GM21515 (cell line): ENCODE measurements around the gene GPSM3.
"Not testable (repeated sequence)": the region's sequence is repeated elsewhere in the genome, so short reads cannot be mapped to it uniquely, and the experiment has no call there.

Experiments used
- ATAC-seq: cut with Tn5 transposase; IDR thresholded peaks from one replicate; pipeline ENCODE4 v1.9.1; 2021; ENCODE audit not compliant: unreplicated experiment

GPSM3 gene

GRCh38 chr6:32203426-32204267 lies 11.2 kb upstream of the GPSM3 start:
- ATAC-seq, result no peak

- no peak for ATAC-seq
These were observed 9.7 kb upstream of the GPSM3 start for GRCh38 chr6:32202186-32202585.

GRCh38 chr6:32200711-32201475 lies 8.4 kb upstream of the GPSM3 start:
- ATAC-seq, result no peak

GRCh38 chr6:32198866-32199265 lies 6.4 kb upstream of the GPSM3 start:
- ATAC-seq, result no peak

DNA sequence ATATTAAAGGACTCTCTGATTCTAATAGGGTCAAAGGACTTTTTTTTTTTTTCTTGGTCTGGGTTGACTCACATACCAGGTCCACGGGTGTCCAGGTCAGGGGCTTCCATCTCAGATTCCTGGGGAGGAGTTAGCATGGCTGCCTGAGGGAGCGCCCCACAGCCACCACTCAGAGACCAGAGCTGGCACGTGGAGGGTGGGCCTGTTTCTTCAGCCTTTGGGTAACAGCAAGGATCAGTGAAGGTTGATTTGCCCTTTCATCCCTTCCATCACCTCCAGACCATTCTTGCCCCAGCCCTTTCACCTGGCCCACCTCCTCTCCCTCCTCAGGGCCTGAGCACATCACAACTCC lies 5.9 kb upstream of the GPSM3 start:
- ATAC-seq, result no peak

DNA sequence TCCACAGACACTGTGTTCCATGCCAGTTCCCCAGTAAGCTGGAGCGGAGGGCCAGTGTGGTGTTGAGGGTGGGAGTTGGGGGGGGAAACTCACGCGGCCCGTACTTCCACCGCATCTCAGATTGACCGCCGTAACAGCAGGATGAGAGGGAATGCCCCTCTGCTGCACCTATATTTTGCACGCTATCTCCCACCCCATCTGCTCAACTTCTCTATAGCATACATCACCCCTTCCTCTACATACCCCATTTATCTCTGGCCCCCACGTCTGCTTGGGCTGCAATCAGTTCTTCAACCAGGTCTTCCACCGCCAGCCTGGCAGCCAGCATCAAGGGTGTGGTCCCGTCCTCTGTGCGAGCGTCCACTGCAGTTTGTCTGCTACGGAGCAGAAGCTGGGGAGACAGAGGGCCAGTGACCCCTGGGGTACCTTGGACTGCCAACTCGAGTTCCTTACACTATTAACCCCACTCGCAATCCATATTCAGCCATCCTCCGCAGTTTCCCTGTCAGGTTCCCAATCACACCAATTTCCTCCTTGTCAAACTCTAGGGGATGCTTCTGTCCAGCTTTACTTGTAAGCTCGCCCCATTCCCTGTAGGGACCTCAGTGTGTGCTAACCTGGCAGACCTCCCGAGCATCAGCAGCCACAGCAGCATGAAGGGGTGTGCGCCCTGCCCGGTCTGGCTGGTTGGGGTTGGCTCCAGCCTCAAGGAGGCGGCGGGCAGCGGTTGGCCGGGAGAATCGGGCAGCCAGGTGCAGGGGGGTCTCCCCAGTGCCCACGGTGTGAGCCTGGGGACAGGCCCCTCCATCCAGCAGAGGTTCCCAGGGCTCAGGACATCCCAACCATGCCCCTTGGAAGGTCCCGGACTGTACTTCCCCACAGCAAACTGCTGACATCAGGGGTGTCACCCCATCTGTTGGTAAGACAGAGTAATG lies 4.5 kb upstream of the GPSM3 start:
- no peak for ATAC-seq

- ATAC-seq, result peak; percentile 69
These were observed 3.6 kb upstream of the GPSM3 start for GRCh38 chr6:32195902-32196681.

- peak; percentile 70 for ATAC-seq
These were observed 3.1 kb upstream of the GPSM3 start for GRCh38 chr6:32195652-32195901.

DNA sequence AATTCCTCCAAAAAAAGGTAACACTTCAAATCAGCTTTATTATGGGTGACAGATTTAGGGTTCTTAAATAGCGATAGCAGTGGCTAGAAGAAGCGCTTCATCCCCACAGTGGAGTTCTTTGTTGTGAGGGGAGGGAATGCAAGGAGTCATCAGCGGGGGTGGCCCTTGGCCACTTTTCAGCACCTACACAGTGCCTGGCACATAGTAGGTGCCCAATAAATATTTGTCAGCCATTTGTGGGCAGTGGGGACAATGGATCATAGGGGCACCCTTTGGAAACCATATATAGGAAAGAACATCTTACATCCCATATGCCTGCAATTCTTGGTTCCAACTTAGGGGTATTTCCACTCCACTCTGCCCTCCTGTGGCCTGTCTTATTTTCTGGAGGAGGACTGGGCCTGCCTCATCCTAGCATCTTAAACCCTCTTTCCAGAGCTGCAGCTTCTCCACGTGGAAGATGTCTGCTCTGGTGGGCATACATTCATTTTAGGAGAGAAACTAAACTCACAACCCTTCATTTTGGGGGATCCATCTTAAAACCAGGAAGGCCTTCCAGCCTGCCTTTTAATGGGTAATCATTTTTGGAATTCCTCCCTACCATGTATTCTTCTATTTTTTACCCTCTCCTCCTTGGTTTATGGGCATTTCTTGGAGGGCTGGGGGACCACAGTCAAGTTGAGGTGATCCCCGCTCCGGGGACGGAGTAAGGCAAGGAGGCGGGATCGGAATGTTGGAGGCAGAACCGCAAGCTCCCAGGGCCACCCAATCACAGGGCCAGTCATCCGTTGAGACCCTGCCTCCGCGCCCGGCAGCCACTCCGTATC lies 2.6 kb upstream of the GPSM3 start:
- ATAC-seq, result no peak

GRCh38 chr6:32194388-32194787 lies 1.9 kb upstream of the GPSM3 start:
- no peak for ATAC-seq

DNA sequence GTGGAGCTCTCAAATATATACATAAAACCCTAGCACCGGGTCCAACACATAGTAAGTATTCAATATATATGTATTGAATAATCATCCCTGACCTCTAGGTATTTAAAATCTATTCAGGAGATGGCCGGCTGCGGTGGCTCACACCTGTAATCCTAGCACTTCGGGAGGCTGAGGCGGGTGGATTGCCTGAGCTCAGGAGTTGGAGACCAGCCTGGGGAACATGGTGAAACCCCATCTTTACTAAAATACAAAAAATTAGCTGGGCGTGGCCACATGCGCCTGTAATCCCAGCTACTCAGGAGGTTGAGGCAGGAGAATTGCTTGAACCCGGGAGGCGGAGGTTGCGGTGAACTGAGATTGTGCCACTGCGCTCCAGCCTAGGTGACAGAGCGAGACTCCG lies 653 bp upstream of the GPSM3 start:
- not testable (repeated sequence) for ATAC-seq

GRCh38 chr6:32191696-32192607 lies 491 bp downstream of the GPSM3 start:
- no peak for ATAC-seq

- ATAC-seq, result no peak
These were observed 1.3 kb downstream of the GPSM3 start for GRCh38 chr6:32190911-32191677.

GRCh38 chr6:32190054-32190851 lies 2.2 kb downstream of the GPSM3 start, which contains the start of gene PBX2:
PBX2 (minus strand) TSS chr6:32190202; CDS start chr6:32189915, 287 bp downstream.
- ATAC-seq, result peak; percentile 43

DNA sequence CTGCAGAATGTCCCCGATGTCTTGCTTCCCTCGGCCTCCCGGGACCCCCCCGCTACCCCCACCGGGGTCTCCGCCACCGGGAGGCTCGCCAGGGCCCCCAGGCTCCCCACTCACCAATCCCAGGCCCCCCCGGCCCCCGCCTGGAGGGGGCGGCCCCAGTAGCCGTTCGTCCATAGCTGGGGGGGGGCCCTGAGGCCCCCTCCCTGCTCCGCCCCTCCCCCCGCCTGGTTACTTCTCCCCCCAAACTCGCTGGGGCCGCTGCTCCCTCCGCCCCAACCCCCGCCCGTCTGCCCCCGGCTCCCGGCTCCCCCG lies 2.7 kb downstream of the GPSM3 start:
- no peak for ATAC-seq

- no peak for ATAC-seq
These were observed 3.2 kb downstream of the GPSM3 start for GRCh38 chr6:32189069-32189741.
